H1 (cell line): Measurements from ENCODE around the gene NDUFV1. TPM values are rescaled to one million over a fixed set of nuclear protein-coding genes. Genes with fewer than 3 reads are reported as not detected.

Experiments used
- BRCA1 ChIP-seq: IDR thresholded peaks from 2 replicates; pipeline ENCODE4 v1.6.1; 2012; ENCODE audit warnings: low read depth, low read length, improper control_type of control experiment
- CBX5 ChIP-seq: fragments of 300-800, 300-1000 bp; sonication (generic); IDR thresholded peaks from 2 replicates; pipeline ENCODE4 v1.7.1; 2016; ENCODE audit warnings: antibody characterized with exemption, low read length, low read depth
- HDAC2 ChIP-seq, 2 experiments: fragments of 300-600 bp in 1 of 2; sonication (generic) in 1 of 2; IDR thresholded peaks; 2 replicates each; pipeline ENCODE4 v1.6.1; 2011 to 2012; ENCODE audit warnings: low read depth in 2 of 2, low read length in 2 of 2, mild to moderate bottlenecking in 2 of 2, moderate library complexity in 2 of 2, borderline replicate concordance in 1 of 2, inconsistent platforms in 1 of 2
- JUN ChIP-seq: IDR thresholded peaks from 2 replicates; pipeline ENCODE4 v1.6.1; 2011; ENCODE audit warnings: low read depth, mild to moderate bottlenecking, improper control_type of control experiment, low read length
- MAFK ChIP-seq: IDR thresholded peaks from 2 replicates; pipeline ENCODE4 v1.6.1; 2012; ENCODE audit warnings: low read depth, mild to moderate bottlenecking, improper control_type of control experiment, low read length
- NRF1 ChIP-seq: IDR thresholded peaks from 2 replicates; pipeline ENCODE4 v1.6.1; 2011; ENCODE audit warnings: mild to moderate bottlenecking, low read depth, low read length, improper control_type of control experiment
- SIN3A ChIP-seq, 2 experiments: IDR thresholded peaks in 1 of 2; conservative IDR thresholded peaks in 1 of 2; 2 replicates each; pipeline ENCODE4 v1.6.1; 2011 to 2012; ENCODE audit warnings: low read length in 2 of 2, improper control_type of control experiment in 1 of 2, low read depth in 1 of 2, mild to moderate bottlenecking in 1 of 2
- TCF12 ChIP-seq: IDR thresholded peaks from 2 replicates; pipeline ENCODE4 v1.6.1; 2011; ENCODE audit warnings: low read depth, mild to moderate bottlenecking, low read length
- YY1 ChIP-seq: IDR thresholded peaks from 2 replicates; pipeline ENCODE4 v1.6.1; 2011; ENCODE audit warnings: low read depth, mild to moderate bottlenecking, low read length
- polyA plus RNA-seq, 7 experiments: library from polyadenylated mRNA; depleted of rRNA in 3 of 7; stranded (reverse) in 5 of 7; unstranded in 2 of 7; fragments of >200 nt in 5 of 7; fragments of 200-250 nt in 2 of 7; gene quantifications; 1 replicate in 5 of 7; 2 replicates in 1 of 7; 4 replicates in 1 of 7; pipeline versions ENCODE4 v1.2.1 to v1.2.3, GENCODE V29; 2011 to 2013; ENCODE audit warnings: missing spikeins in 2 of 7, mixed read lengths in 2 of 7
- total RNA-seq: library from RNA; stranded (reverse); fragmentation: NEBNext Ultra II Directional; extraction: Animal tissue kit (Norgen Biotek cat#: 25700); gene quantifications from 2 replicates; pipeline ENCODE4 v1.2.1, GENCODE V29; 2021

Gene NDUFV1
- total and polyA plus RNA-seq, 2 of the 8 experiments (the other 6 are each of a cell fraction or from before 2014, with no cell fraction given), result 125 to 131 TPM

DNA sequence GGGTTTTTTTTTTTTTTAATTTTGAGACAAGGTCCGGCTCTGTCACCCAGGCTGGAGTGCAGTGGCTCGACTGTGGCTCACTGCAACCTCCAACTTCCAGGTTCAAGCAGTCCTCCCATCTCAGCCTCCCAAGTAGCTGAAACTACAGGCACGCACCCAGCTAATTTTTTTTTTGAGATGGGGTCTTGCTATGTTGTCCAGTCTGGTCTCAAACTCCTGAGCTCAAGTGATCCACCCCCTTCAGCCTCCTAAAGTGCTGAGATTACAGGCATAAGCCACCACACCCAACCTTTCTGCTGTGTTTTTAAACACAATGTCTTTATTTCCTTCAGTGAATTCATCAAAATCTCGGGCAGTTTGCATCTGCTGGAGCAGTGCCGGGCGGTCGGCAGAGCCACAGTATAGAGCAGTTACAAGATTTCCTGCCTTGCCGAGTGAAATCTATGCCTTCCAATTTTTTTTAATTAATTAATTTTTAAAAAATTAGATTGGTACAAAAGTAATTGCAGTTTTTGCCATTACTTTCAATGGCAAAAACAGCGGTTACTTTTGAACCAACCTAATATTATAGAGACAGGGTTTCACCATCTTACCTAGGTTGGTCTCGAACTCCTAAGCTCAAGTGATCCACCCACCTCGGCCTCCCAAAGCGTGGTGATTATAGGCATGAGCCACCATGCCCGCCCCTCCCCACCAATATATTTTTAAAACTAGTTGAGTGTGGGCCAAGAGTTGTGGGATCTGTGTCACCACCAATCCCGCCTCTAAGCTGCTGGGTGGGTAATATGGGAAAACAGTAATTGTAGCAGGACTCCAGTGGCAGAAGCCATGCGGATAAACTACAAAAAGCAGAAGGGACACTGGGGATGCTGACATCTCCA, 46.5 kb downstream of the NDUFV1 start (continued):
- TF ChIP-seq YY1 (no peak), BRCA1 (no peak), TCF12 (no peak), JUN (no peak), SIN3A (conservative IDR thresholded peaks at IDR 0.05 in 1 of 2, IDR thresholded peaks at IDR 0.05 in 1 of 2; ENCODE audit: low read depth in 1 of 2, low read length in 2 of 2) (no peak), CBX5 (no peak), HDAC2 (IDR thresholded peaks at IDR 0.05; ENCODE audit: borderline replicate concordance in 1 of 2, low read depth in 2 of 2, low read length in 2 of 2) (no peak), MAFK (no peak), NRF1 (no peak)
